ENCODE results near the gene ATP8B4. TPM values are rescaled to one million over a fixed set of nuclear protein-coding genes. Genes with fewer than 3 reads are reported as not detected.

ATP8B4 gene
- total RNA-seq, 1 experiment from 2014 or later: not detected

DNA sequence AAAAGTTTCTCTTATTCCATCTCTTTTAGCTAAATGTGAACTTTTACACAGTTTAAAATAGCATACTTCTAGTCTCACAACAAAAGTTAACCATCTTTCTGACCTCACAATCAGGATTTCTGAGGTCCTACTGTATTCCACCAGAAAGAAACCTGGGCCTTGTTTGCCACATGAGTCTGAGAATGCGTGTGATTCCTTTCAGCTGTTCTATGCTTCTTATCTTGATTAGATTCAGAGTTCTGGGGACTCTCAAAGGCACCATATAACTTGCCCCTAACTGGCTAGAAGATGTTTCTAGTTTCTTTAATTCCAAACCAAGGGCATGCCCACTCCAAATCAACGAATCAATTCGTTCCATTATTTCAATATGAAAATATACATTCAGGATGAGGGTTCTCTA is 131.1 kb downstream of the ATP8B4 start:
- ATAC-seq (no peak), DNase-seq (ENCODE audit: low read depth, low spot score) (no peak)
- Histone ChIP-seq H3K4me1 (ENCODE audit: control insufficient read depth, insufficient read depth, low read length) (no peaks in the 10 kb centered on the region), H3K9me3 (ENCODE audit: control insufficient read depth, insufficient read depth, low read depth, low read length) (no peaks in the 10 kb centered on the region), H3K27ac (ENCODE audit: low read length) (no peak overlapping the region), H3K27me3 (ENCODE audit: control insufficient read depth, insufficient read depth, low read length) (no peaks in the 10 kb centered on the region), H3K36me3 (ENCODE audit: control insufficient read depth, insufficient read depth, low read length) (no peaks in the 10 kb centered on the region), H3K4me3 (ENCODE audit: low read depth in 2 of 2, low read length in 2 of 2) (no peak overlapping the region)
- TF ChIP-seq, protein P1, sequence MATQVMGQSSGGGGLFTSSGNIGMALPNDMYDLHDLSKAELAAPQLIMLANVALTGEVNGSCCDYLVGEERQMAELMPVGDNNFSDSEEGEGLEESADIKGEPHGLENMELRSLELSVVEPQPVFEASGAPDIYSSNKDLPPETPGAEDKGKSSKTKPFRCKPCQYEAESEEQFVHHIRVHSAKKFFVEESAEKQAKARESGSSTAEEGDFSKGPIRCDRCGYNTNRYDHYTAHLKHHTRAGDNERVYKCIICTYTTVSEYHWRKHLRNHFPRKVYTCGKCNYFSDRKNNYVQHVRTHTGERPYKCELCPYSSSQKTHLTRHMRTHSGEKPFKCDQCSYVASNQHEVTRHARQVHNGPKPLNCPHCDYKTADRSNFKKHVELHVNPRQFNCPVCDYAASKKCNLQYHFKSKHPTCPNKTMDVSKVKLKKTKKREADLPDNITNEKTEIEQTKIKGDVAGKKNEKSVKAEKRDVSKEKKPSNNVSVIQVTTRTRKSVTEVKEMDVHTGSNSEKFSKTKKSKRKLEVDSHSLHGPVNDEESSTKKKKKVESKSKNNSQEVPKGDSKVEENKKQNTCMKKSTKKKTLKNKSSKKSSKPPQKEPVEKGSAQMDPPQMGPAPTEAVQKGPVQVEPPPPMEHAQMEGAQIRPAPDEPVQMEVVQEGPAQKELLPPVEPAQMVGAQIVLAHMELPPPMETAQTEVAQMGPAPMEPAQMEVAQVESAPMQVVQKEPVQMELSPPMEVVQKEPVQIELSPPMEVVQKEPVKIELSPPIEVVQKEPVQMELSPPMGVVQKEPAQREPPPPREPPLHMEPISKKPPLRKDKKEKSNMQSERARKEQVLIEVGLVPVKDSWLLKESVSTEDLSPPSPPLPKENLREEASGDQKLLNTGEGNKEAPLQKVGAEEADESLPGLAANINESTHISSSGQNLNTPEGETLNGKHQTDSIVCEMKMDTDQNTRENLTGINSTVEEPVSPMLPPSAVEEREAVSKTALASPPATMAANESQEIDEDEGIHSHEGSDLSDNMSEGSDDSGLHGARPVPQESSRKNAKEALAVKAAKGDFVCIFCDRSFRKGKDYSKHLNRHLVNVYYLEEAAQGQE (IDR thresholded peaks at IDR 0.05; ENCODE audit: insufficient read depth in 1 of 2, low read depth in 2 of 2, low read length in 1 of 2): no peak
- TF ChIP-seq SIN3A (IDR thresholded peaks at IDR 0.05; ENCODE audit: borderline replicate concordance, insufficient read depth, low read depth, low read length): no peak
- TF ChIP-seq POLR2AphosphoS5 (IDR thresholded peaks at IDR 0.05; ENCODE audit: low read depth, low read length): no peak
- TF ChIP-seq TCF7L2 (IDR thresholded peaks at IDR 0.05; ENCODE audit: low read depth, low read length): no peak
- ChIA-PET POLR2A (no interaction called here), CTCF (no interaction called here)
- BruUV-seq (replicated peaks): no TSS peak
- in situ Hi-C loops (cut with HindIII; ENCODE audit: low pct_unique_long_range_greater_than_20kb, low sequenced_read_pairs): no loop called here
- intact Hi-C loops (cut with micrococcal nuclease; ENCODE audit: unreplicated experiment): no loop called here

DNA sequence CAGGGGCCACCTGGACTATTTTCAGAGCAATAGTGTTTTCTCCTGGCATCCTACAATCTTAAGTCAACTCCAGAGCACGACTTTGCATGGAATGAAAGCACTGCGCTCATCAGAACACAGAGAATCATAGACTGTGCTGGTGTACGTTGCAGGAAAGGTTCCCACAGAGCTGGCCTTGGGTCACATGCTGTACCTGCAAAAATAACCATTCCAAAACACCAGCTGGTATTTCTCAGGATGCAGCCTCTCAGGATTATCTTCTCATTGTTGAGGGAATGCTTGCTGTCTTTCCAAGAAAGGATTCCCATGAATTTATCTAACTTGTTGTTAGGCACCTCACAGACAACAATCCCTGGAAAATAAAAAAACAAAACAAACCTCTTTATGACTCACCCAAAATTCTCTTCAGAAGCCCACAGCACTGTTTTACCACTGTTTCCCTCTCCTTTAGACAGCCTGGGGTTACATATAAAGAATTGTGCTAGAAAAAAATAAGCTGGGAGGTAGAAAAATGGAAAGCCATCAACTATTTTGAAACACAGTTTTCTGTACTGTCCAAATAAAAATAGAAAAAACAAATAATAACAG is 131.7 kb downstream of the ATP8B4 start:
- Histone ChIP-seq H3K27ac (ENCODE audit: low read length) (no peak overlapping the region), H3K4me1 (ENCODE audit: control insufficient read depth, insufficient read depth, low read length) (no peaks in the 10 kb centered on the region), H3K27me3 (ENCODE audit: control insufficient read depth, insufficient read depth, low read length) (no peaks in the 10 kb centered on the region), H3K36me3 (ENCODE audit: control insufficient read depth, insufficient read depth, low read length) (no peaks in the 10 kb centered on the region), H3K4me3 (ENCODE audit: low read depth in 2 of 2, low read length in 2 of 2) (no peak overlapping the region), H3K9me3 (ENCODE audit: control insufficient read depth, insufficient read depth, low read depth, low read length) (no peaks in the 10 kb centered on the region)
- ChIA-PET CTCF (no interaction called here), POLR2A (no interaction called here)
- intact Hi-C loops (cut with micrococcal nuclease; ENCODE audit: unreplicated experiment) (no loop called here), in situ Hi-C loops (cut with HindIII; ENCODE audit: low pct_unique_long_range_greater_than_20kb, low sequenced_read_pairs) (no loop called here)
- TF ChIP-seq, protein P2, sequence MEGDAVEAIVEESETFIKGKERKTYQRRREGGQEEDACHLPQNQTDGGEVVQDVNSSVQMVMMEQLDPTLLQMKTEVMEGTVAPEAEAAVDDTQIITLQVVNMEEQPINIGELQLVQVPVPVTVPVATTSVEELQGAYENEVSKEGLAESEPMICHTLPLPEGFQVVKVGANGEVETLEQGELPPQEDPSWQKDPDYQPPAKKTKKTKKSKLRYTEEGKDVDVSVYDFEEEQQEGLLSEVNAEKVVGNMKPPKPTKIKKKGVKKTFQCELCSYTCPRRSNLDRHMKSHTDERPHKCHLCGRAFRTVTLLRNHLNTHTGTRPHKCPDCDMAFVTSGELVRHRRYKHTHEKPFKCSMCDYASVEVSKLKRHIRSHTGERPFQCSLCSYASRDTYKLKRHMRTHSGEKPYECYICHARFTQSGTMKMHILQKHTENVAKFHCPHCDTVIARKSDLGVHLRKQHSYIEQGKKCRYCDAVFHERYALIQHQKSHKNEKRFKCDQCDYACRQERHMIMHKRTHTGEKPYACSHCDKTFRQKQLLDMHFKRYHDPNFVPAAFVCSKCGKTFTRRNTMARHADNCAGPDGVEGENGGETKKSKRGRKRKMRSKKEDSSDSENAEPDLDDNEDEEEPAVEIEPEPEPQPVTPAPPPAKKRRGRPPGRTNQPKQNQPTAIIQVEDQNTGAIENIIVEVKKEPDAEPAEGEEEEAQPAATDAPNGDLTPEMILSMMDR (IDR thresholded peaks at IDR 0.05): no peak
- no peak for TF ChIP-seq SIN3A (IDR thresholded peaks at IDR 0.05; ENCODE audit: borderline replicate concordance, insufficient read depth, low read depth, low read length)
- TF ChIP-seq, protein P1 (IDR thresholded peaks at IDR 0.05; ENCODE audit: insufficient read depth in 1 of 2, low read depth in 2 of 2, low read length in 1 of 2): no peak
- TF ChIP-seq POLR2AphosphoS5 (IDR thresholded peaks at IDR 0.05; ENCODE audit: low read depth, low read length): no peak
- TF ChIP-seq TCF7L2 (IDR thresholded peaks at IDR 0.05; ENCODE audit: low read depth, low read length): no peak
- ATAC-seq (no peak), DNase-seq (ENCODE audit: low read depth, low spot score) (no peak)
- no TSS peak for BruUV-seq (replicated peaks)

Data from Panc1 (cell line).